HepG2 (cell line): ENCODE data around the gene CCDC142. TPM values are rescaled to one million over a fixed set of nuclear protein-coding genes. Genes with fewer than 3 reads are reported as not detected.

Source experiments
- CTCF ChIP-seq: sonication (generic); formaldehyde crosslinking; IDR thresholded peaks from 2 replicates; pipeline ENCODE4 v1.5.0; 2020; ENCODE audit warnings: mild to moderate bottlenecking, missing genetic modification reagents, moderate library complexity
- ESRRA ChIP-seq: sonication (generic); formaldehyde crosslinking; IDR thresholded peaks from 2 replicates; pipeline ENCODE4 v1.5.1; 2020; ENCODE audit warnings: mild to moderate bottlenecking, low read depth, missing genetic modification reagents
- FOXO4 ChIP-seq: sonication (generic); formaldehyde crosslinking; conservative IDR thresholded peaks from 2 replicates; pipeline ENCODE4 v1.8.1; 2023; ENCODE audit warnings: missing genetic modification reagents
- HDAC2 ChIP-seq: sonication (generic); formaldehyde crosslinking; IDR thresholded peaks from 2 replicates; pipeline ENCODE4 v1.4.0; 2020; ENCODE audit warnings: missing genetic modification reagents
- MAFF ChIP-seq: IDR thresholded peaks from 2 replicates; pipeline ENCODE4 v1.6.1; 2011; ENCODE audit warnings: low read depth, low read length, improper control_type of control experiment
- MBNL3 ChIP-seq: fragments of 250-450 bp; sonication (Bioruptor Pico); conservative IDR thresholded peaks from 2 replicates; pipeline ENCODE4 v1.8.0; 2022; ENCODE audit warnings: mild to moderate bottlenecking, inconsistent platforms
- MXD3 ChIP-seq: IDR thresholded peaks from 2 replicates; pipeline ENCODE4 v1.6.1; 2016; ENCODE audit warnings: mild to moderate bottlenecking, missing biosample characterization, missing genetic modification reagents
- NFATC3 ChIP-seq: sonication (generic); formaldehyde crosslinking; IDR thresholded peaks from 2 replicates; pipeline ENCODE4 v1.5.1; 2020; ENCODE audit warnings: mild to moderate bottlenecking, missing genetic modification reagents
- NFE2 ChIP-seq: sonication (generic); formaldehyde crosslinking; IDR thresholded peaks from 2 replicates; pipeline ENCODE4 v1.4.0; 2020; ENCODE audit warnings: missing genetic modification reagents
- POLR2A ChIP-seq, 2 experiments: IDR thresholded peaks; 2 replicates each; pipeline ENCODE4 v1.6.1; 2011; ENCODE audit warnings: low read depth in 2 of 2, low read length in 2 of 2, mild to moderate bottlenecking in 1 of 2, moderate library complexity in 1 of 2; ENCODE audit not compliant: insufficient read depth in 1 of 2
- SNRNP70 ChIP-seq: fragments of 200-400 bp; formaldehyde crosslinking; IDR thresholded peaks from 2 replicates; pipeline ENCODE4 v1.6.1; 2017; ENCODE audit warnings: mild to moderate bottlenecking, low read depth, low read length, moderate library complexity
- TCF12 ChIP-seq, 2 experiments: fragments of 450-650 bp in 1 of 2; sonication (generic) in 1 of 2; formaldehyde crosslinking in 1 of 2; IDR thresholded peaks; 2 replicates each; pipeline versions ENCODE4 v1.6.1 to v1.8.0; 2017 to 2022; ENCODE audit warnings: antibody characterized with exemption in 1 of 2, mild to moderate bottlenecking in 1 of 2, missing genetic modification reagents in 1 of 2, moderate library complexity in 1 of 2
- ZBTB21 ChIP-seq: sonication (generic); formaldehyde crosslinking; IDR thresholded peaks from 2 replicates; pipeline ENCODE4 v1.4.0; 2020; ENCODE audit warnings: missing genetic modification reagents
- ZFYVE20 ChIP-seq: sonication (generic); formaldehyde crosslinking; IDR thresholded peaks from 2 replicates; pipeline ENCODE4 v1.8.0; 2023; ENCODE audit warnings: low read depth, mild to moderate bottlenecking, moderate library complexity, missing genetic modification reagents, borderline replicate concordance
- ZNF234 ChIP-seq: sonication (generic); formaldehyde crosslinking; conservative IDR thresholded peaks from 2 replicates; pipeline ENCODE4 v1.5.1; 2020; ENCODE audit warnings: mild to moderate bottlenecking, missing genetic modification reagents
- ZNF280B ChIP-seq: sonication (generic); formaldehyde crosslinking; IDR thresholded peaks from 2 replicates; pipeline ENCODE4 v1.5.0; 2020; ENCODE audit warnings: missing genetic modification reagents, mild to moderate bottlenecking, borderline replicate concordance
- ZNF335 ChIP-seq: sonication (generic); formaldehyde crosslinking; IDR thresholded peaks from 2 replicates; pipeline ENCODE4 v1.4.0; 2020; ENCODE audit warnings: missing genetic modification reagents
- ZNF576 ChIP-seq: sonication (generic); formaldehyde crosslinking; IDR thresholded peaks from 2 replicates; pipeline ENCODE4 v1.4.0; 2020; ENCODE audit warnings: mild to moderate bottlenecking, missing genetic modification reagents
- ZNF605 ChIP-seq: sonication (generic); formaldehyde crosslinking; IDR thresholded peaks from 2 replicates; pipeline ENCODE4 v1.8.0; 2022; ENCODE audit warnings: mild to moderate bottlenecking, missing genetic modification reagents
- ZNF850 ChIP-seq: sonication (generic); formaldehyde crosslinking; conservative IDR thresholded peaks from 2 replicates; pipeline ENCODE4 v1.9.0; 2021; ENCODE audit warnings: mild to moderate bottlenecking, missing genetic modification reagents
- polyA plus RNA-seq, 8 experiments: library from polyadenylated mRNA; depleted of rRNA in 3 of 8; stranded (reverse) in 7 of 8; unstranded in 1 of 8; fragments of >200 nt; fragmentation: Illumina TruSeq in 4 of 8; extraction: Trizol in 4 of 8; gene quantifications; 2 replicates each; pipeline versions ENCODE4 v1.2.1 to v1.2.3, GENCODE V29; 2011 to 2016; ENCODE audit warnings: low read depth in 4 of 8, missing spikeins in 1 of 8, mixed read lengths in 1 of 8; ENCODE audit not compliant: insufficient read depth in 1 of 8
- total RNA-seq, 5 experiments: library from RNA; depleted of rRNA; stranded (reverse); fragments of >200 nt; fragmentation: Illumina TruSeq; extraction: Trizol; gene quantifications; 2 replicates each; pipeline ENCODE4 v1.2.3, GENCODE V29; 2016; ENCODE audit warnings: low read depth in 1 of 5
- TF ChIP-seq, protein P1 (sequence below): sonication (generic); formaldehyde crosslinking; IDR thresholded peaks from 2 replicates; pipeline ENCODE4 v1.4.0; 2020; ENCODE audit warnings: missing genetic modification reagents

The CCDC142 gene
- total and polyA plus RNA-seq, 2 of the 13 experiments (the other 11 are each of a cell fraction or from before 2014, with no cell fraction given): 14.7 to 30.4 TPM

DNA sequence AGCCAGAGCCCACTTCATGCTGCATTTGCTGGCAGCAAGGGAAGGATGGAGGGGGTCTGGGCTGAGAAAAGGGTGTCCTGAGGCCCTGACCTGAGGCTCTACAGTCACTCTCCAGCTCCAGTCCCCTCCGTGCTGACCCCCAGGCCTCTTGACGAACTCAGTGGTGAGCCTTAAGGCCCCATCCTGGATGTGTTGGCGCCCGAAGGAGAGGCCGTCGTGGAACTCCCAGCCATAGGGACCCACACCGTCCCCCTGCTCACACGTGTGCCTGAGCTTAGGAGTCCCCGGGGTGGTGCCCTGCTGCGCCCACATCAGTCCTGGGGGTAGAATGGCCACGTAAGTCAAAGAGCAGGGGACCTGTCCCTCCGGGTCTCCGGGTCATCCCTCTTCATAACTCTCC lies 18.4 kb downstream of the CCDC142 start (continued):
- TF ChIP-seq FOXO4 (no peak), ZFYVE20 (CRISPR knock-in tag) (no peak), ZNF280B (CRISPR knock-in tag) (peak; percentile 3; the same call in 1 of the 2 replicates), SNRNP70 (no peak), ZNF605 (CRISPR knock-in tag) (no peak), ZBTB21 (CRISPR knock-in tag) (no peak), TCF12 (IDR thresholded peaks at IDR 0.05) (no peak), TCF12 (CRISPR knock-in tag; IDR thresholded peaks at IDR 0.05) (0 out of 2 replicates have a peak, but pooled peaks have one; percentile 10), MBNL3 (no peak), MAFF (no peak), ZNF850 (CRISPR knock-in tag) (no peak), NFE2 (CRISPR knock-in tag) (no peak), POLR2A (IDR thresholded peaks at IDR 0.05; ENCODE audit: insufficient read depth in 1 of 2, low read depth in 2 of 2, low read length in 2 of 2) (no peak), ZNF335 (CRISPR knock-in tag) (no peak; the same call in 1 of the 2 replicates), HDAC2 (CRISPR knock-in tag) (no peak), ESRRA (no peak), ZNF234 (no peak), MXD3 (CRISPR knock-in tag) (no peak), NFATC3 (CRISPR knock-in tag) (no peak), ZNF576 (no peak), CTCF (CRISPR knock-in tag) (no peak)
- TF ChIP-seq, protein P1, sequence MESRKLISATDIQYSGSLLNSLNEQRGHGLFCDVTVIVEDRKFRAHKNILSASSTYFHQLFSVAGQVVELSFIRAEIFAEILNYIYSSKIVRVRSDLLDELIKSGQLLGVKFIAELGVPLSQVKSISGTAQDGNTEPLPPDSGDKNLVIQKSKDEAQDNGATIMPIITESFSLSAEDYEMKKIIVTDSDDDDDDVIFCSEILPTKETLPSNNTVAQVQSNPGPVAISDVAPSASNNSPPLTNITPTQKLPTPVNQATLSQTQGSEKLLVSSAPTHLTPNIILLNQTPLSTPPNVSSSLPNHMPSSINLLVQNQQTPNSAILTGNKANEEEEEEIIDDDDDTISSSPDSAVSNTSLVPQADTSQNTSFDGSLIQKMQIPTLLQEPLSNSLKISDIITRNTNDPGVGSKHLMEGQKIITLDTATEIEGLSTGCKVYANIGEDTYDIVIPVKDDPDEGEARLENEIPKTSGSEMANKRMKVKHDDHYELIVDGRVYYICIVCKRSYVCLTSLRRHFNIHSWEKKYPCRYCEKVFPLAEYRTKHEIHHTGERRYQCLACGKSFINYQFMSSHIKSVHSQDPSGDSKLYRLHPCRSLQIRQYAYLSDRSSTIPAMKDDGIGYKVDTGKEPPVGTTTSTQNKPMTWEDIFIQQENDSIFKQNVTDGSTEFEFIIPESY (CRISPR knock-in tag): no peak
